Measurements from ENCODE around the gene BFSP1.

BFSP1 gene

DNA sequence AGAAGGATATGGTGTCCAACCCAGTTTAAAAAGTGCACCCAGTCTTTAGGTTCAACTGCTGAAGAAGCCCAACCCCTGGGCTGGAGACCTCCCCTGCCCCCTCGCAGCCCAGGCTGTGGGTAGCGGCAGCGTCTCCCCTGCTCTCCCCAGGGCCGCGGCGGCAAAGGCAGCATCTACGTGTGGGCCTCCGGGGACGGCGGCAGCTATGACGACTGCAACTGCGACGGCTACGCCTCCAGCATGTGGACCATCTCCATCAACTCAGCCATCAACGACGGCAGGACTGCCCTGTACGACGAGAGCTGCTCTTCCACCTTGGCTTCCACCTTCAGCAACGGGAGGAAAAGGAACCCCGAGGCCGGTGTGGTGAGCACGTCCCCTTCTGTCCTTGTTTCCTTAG lies 77.6 kb downstream of the BFSP1 start (continued):
- TF ChIP-seq, protein P1, sequence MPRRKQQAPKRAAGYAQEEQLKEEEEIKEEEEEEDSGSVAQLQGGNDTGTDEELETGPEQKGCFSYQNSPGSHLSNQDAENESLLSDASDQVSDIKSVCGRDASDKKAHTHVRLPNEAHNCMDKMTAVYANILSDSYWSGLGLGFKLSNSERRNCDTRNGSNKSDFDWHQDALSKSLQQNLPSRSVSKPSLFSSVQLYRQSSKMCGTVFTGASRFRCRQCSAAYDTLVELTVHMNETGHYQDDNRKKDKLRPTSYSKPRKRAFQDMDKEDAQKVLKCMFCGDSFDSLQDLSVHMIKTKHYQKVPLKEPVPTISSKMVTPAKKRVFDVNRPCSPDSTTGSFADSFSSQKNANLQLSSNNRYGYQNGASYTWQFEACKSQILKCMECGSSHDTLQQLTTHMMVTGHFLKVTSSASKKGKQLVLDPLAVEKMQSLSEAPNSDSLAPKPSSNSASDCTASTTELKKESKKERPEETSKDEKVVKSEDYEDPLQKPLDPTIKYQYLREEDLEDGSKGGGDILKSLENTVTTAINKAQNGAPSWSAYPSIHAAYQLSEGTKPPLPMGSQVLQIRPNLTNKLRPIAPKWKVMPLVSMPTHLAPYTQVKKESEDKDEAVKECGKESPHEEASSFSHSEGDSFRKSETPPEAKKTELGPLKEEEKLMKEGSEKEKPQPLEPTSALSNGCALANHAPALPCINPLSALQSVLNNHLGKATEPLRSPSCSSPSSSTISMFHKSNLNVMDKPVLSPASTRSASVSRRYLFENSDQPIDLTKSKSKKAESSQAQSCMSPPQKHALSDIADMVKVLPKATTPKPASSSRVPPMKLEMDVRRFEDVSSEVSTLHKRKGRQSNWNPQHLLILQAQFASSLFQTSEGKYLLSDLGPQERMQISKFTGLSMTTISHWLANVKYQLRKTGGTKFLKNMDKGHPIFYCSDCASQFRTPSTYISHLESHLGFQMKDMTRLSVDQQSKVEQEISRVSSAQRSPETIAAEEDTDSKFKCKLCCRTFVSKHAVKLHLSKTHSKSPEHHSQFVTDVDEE (CRISPR knock-in tag; IDR thresholded peaks at IDR 0.05) = no peak
- no peak for TF ChIP-seq RARB (CRISPR knock-in tag; IDR thresholded peaks at IDR 0.05)

DNA sequence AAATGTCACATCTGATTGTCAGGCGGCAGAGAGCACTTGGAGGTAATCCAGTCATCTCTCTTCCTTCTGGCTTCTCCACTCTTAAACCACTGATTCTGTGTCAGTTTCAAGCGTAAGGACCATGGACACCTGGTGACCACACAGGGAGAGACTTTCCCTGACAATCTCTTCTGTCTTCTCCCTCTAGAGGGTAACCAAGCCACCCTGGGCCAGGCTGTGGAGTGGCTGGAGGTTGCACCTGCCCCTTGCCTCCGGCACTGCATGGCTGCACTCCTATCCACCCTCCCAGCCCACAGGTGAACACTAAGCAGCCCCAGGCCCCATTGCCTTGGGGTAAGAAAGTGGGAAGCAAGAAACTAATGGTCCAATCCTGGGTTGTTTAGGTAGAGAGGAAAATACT lies 78.7 kb downstream of the BFSP1 start:
- TF ChIP-seq RARB (CRISPR knock-in tag; IDR thresholded peaks at IDR 0.05) (no peak), BACH2 (CRISPR knock-in tag; IDR thresholded peaks at IDR 0.05; ENCODE audit: borderline replicate concordance) (no peak), ZNF70 (CRISPR knock-in tag; IDR thresholded peaks at IDR 0.05) (no peak), OSR1 (CRISPR knock-in tag; IDR thresholded peaks at IDR 0.05) (no peak), ZFP3 (CRISPR knock-in tag; IDR thresholded peaks at IDR 0.05) (no peak), CSDC2 (CRISPR knock-in tag; IDR thresholded peaks at IDR 0.05) (no peak), ZFP30 (CRISPR knock-in tag; IDR thresholded peaks at IDR 0.05) (no peak), PPARA (CRISPR knock-in tag; IDR thresholded peaks at IDR 0.05; ENCODE audit: borderline replicate concordance) (no peak), ESRRG (CRISPR knock-in tag; IDR thresholded peaks at IDR 0.05) (no peak), ZC3H10 (CRISPR knock-in tag; IDR thresholded peaks at IDR 0.05) (no peak), TCF4 (CRISPR knock-in tag; IDR thresholded peaks at IDR 0.05; ENCODE audit: borderline replicate concordance) (no peak), TOX (CRISPR knock-in tag; IDR thresholded peaks at IDR 0.05; ENCODE audit: borderline replicate concordance) (no peak), ISL1 (CRISPR knock-in tag; IDR thresholded peaks at IDR 0.05) (no peak)
- TF ChIP-seq, protein P2, sequence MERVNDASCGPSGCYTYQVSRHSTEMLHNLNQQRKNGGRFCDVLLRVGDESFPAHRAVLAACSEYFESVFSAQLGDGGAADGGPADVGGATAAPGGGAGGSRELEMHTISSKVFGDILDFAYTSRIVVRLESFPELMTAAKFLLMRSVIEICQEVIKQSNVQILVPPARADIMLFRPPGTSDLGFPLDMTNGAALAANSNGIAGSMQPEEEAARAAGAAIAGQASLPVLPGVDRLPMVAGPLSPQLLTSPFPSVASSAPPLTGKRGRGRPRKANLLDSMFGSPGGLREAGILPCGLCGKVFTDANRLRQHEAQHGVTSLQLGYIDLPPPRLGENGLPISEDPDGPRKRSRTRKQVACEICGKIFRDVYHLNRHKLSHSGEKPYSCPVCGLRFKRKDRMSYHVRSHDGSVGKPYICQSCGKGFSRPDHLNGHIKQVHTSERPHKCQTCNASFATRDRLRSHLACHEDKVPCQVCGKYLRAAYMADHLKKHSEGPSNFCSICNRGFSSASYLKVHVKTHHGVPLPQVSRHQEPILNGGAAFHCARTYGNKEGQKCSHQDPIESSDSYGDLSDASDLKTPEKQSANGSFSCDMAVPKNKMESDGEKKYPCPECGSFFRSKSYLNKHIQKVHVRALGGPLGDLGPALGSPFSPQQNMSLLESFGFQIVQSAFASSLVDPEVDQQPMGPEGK (CRISPR knock-in tag; IDR thresholded peaks at IDR 0.05; ENCODE audit: borderline replicate concordance) = no peak
- TF ChIP-seq, protein P3, sequence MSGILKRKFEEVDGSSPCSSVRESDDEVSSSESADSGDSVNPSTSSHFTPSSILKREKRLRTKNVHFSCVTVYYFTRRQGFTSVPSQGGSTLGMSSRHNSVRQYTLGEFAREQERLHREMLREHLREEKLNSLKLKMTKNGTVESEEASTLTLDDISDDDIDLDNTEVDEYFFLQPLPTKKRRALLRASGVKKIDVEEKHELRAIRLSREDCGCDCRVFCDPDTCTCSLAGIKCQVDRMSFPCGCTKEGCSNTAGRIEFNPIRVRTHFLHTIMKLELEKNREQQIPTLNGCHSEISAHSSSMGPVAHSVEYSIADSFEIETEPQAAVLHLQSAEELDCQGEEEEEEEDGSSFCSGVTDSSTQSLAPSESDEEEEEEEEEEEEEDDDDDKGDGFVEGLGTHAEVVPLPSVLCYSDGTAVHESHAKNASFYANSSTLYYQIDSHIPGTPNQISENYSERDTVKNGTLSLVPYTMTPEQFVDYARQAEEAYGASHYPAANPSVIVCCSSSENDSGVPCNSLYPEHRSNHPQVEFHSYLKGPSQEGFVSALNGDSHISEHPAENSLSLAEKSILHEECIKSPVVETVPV (CRISPR knock-in tag; IDR thresholded peaks at IDR 0.05) = no peak
- TF ChIP-seq, protein P1 (CRISPR knock-in tag; IDR thresholded peaks at IDR 0.05) = no peak
- TF ChIP-seq, protein P4, sequence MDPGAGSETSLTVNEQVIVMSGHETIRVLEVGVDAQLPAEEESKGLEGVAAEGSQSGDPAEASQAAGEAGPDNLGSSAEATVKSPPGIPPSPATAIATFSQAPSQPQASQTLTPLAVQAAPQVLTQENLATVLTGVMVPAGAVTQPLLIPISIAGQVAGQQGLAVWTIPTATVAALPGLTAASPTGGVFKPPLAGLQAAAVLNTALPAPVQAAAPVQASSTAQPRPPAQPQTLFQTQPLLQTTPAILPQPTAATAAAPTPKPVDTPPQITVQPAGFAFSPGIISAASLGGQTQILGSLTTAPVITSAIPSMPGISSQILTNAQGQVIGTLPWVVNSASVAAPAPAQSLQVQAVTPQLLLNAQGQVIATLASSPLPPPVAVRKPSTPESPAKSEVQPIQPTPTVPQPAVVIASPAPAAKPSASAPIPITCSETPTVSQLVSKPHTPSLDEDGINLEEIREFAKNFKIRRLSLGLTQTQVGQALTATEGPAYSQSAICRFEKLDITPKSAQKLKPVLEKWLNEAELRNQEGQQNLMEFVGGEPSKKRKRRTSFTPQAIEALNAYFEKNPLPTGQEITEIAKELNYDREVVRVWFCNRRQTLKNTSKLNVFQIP (CRISPR knock-in tag; IDR thresholded peaks at IDR 0.05; ENCODE audit: borderline replicate concordance, low read depth) = no peak
- TF ChIP-seq, protein P5, sequence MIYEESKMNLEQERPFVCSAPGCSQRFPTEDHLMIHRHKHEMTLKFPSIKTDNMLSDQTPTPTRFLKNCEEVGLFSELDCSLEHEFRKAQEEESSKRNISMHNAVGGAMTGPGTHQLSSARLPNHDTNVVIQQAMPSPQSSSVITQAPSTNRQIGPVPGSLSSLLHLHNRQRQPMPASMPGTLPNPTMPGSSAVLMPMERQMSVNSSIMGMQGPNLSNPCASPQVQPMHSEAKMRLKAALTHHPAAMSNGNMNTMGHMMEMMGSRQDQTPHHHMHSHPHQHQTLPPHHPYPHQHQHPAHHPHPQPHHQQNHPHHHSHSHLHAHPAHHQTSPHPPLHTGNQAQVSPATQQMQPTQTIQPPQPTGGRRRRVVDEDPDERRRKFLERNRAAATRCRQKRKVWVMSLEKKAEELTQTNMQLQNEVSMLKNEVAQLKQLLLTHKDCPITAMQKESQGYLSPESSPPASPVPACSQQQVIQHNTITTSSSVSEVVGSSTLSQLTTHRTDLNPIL (CRISPR knock-in tag; IDR thresholded peaks at IDR 0.05; ENCODE audit: low read depth) = no peak
- no peak for ATAC-seq

DNA sequence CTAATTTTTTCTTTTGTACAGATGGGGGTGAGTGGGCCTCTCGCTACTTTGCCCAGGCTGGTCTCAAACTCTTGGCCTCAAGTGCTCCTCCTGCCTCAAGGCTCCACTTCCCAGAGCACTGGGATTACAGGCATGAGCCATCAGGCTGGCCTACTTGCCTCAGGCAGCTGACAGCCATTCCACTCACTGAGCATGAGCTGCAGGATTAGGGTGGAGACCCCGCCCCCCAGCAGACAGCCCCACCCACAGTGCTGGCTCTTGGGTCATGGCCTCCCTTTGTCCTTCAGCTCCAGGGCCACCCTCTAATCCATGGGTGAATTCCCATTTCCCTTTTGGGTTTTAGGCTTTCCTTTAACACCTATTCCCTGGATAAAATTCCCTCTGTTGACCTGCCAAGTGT lies 82.1 kb downstream of the BFSP1 start:
- ATAC-seq = no peak
- TF ChIP-seq ZC3H10 (CRISPR knock-in tag; IDR thresholded peaks at IDR 0.05) (no peak), ARNTL (CRISPR knock-in tag; IDR thresholded peaks at IDR 0.05; ENCODE audit: borderline replicate concordance, low read depth) (no peak), ISL1 (CRISPR knock-in tag; IDR thresholded peaks at IDR 0.05) (no peak), GLIS3 (CRISPR knock-in tag; IDR thresholded peaks at IDR 0.05) (no peak), RARB (CRISPR knock-in tag; IDR thresholded peaks at IDR 0.05) (no peak), BACH2 (CRISPR knock-in tag; IDR thresholded peaks at IDR 0.05; ENCODE audit: borderline replicate concordance) (no peak), TOX (CRISPR knock-in tag; IDR thresholded peaks at IDR 0.05; ENCODE audit: borderline replicate concordance) (no peak), CSDC2 (CRISPR knock-in tag; IDR thresholded peaks at IDR 0.05) (no peak), ZNF565 (CRISPR knock-in tag; conservative IDR thresholded peaks at IDR 0.05; ENCODE audit: low read depth) (no peak), ZFP30 (CRISPR knock-in tag; IDR thresholded peaks at IDR 0.05) (no peak)
- TF ChIP-seq, protein P5 (CRISPR knock-in tag; IDR thresholded peaks at IDR 0.05; ENCODE audit: low read depth) = no peak
- TF ChIP-seq, protein P4 (CRISPR knock-in tag; IDR thresholded peaks at IDR 0.05; ENCODE audit: borderline replicate concordance, low read depth) = no peak

Measured in SK-N-SH treated with all-trans-retinoic acid at 6 μM for 48 hours (cell line).